Activated B cell treated with CpG ODN at 0.5 μM for 24 hours (primary cell): ENCODE results near the gene CASKIN1. TPM values are rescaled to one million over a fixed set of nuclear protein-coding genes. Genes with fewer than 3 reads are reported as not detected.

Experiments
- ATAC-seq: fragments of 200-7000 bp; cut with Tn5 transposase; one replicate; pipeline ENCODE4 v1.10.0; 2021; ENCODE audit warnings: low read depth, mild to moderate bottlenecking, moderate library complexity
- CTCF ChIA-PET: fragments of 350-600 bp; sonication (Branson Sonifier 250); formaldehyde crosslinking; loops from one replicate; lab custom pipeline; 2021; ENCODE audit warnings: antibody characterized with exemption; lab: Charles Lee
- POLR2A ChIA-PET: fragments of 350-600 bp; sonication (Branson Sonifier 250); formaldehyde crosslinking; loops from one replicate; lab custom pipeline; 2021; ENCODE audit warnings: antibody characterized with exemption; lab: Charles Lee
- DNase-seq: peaks from one replicate; pipeline ENCODE4 v3.0.0; 2022
- H3K27ac Mint-ChIP-seq: one replicate; pipeline ENCODE4 v1.8.0; 2020; ENCODE audit warnings: mixed read lengths
- H3K27me3 Mint-ChIP-seq: one replicate; pipeline ENCODE4 v1.8.0; 2021; ENCODE audit warnings: mixed read lengths
- H3K36me3 Mint-ChIP-seq: one replicate; pipeline ENCODE4 v1.8.0; 2021; ENCODE audit warnings: low read depth, mixed read lengths
- H3K4me1 Mint-ChIP-seq: one replicate; pipeline ENCODE4 v1.8.0; 2021; ENCODE audit warnings: mixed read lengths
- H3K4me3 Mint-ChIP-seq: one replicate; pipeline ENCODE4 v1.8.0; 2020; ENCODE audit warnings: mild to moderate bottlenecking, mixed read lengths
- H3K9me3 Mint-ChIP-seq: one replicate; pipeline ENCODE4 v1.8.0; 2020; ENCODE audit warnings: mixed read lengths
- CTCF ChIP-seq: fragments of 200-600 bp; IDR thresholded peaks from one replicate; pipeline ENCODE4 v1.8.0; 2022; ENCODE audit warnings: antibody characterized with exemption, mild to moderate bottlenecking
- intact Hi-C: fragments of 100-400 bp; cut with micrococcal nuclease; formaldehyde crosslinking; loops from one replicate; pipeline ENCODE4 v1.15.1; 2024
- total RNA-seq: library from RNA; stranded (reverse); gene quantifications from 2 replicates; pipeline ENCODE4 v1.2.3, GENCODE V29; 2022

The CASKIN1 gene
- total RNA-seq, 1 donor from 2014 or later = not detected

DNA sequence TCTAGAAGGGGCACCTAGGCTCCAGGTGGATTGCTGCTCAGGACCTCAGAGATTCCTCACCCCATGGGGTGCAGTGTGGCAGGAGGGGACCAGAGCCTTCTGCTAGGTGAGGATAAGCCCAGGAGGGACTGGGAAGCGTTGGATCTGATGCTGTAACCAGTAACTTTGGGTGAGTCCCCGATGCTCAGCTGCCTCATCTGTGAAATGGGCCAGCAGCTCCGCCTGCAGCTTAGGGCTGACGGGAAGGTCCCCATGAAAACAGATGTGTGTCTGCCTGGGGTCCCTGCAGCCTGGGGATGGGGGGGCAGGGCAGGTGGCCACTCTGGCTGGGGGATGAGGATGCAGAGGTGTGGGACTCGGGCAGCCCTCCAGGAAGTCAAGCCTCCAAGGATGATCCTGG, 2.7 kb upstream of the CASKIN1 start:
- POLR2A ChIA-PET = interaction anchor here (1.4 kb wide), 2 partner anchors 12 to 44 kb away, joined by 3 to 4 read pairs; partner anchors contain the start of gene TRAF7
- ATAC-seq (no peak), DNase-seq (no peak)
- peaks cover 9% of the 10 kb centered on the region for H3K4me1 Mint-ChIP-seq
- intact Hi-C loops = no loop called here
- no peak overlapping the region for H3K4me3 Mint-ChIP-seq
- CTCF ChIA-PET = no interaction called here
- no peak overlapping the region for H3K27ac Mint-ChIP-seq
- H3K9me3 Mint-ChIP-seq = no peaks in the 10 kb centered on the region
- H3K27me3 Mint-ChIP-seq = peaks cover 17% of the 10 kb centered on the region
- no peaks in the 10 kb centered on the region for H3K36me3 Mint-ChIP-seq
- no peak for TF ChIP-seq CTCF

GRCh38 chr16:2198283-2198682, 1.9 kb upstream of the CASKIN1 start:
- no peak for TF ChIP-seq CTCF
- peaks cover 8% of the 10 kb centered on the region for H3K4me1 Mint-ChIP-seq
- DNase-seq (no peak), ATAC-seq (no peak)
- ChIA-PET POLR2A (interaction anchor here (5.3 kb wide), 1 partner anchor 43 kb away, joined by 26 read pairs; the partner anchor contains the start of gene TRAF7), CTCF (no interaction called here)
- peaks cover 18% of the 10 kb centered on the region for H3K27me3 Mint-ChIP-seq
- H3K4me3 Mint-ChIP-seq = peak overlapping the region; percentile 44
- intact Hi-C loops = no loop called here
- H3K36me3 Mint-ChIP-seq = no peaks in the 10 kb centered on the region
- H3K27ac Mint-ChIP-seq = no peak overlapping the region
- no peaks in the 10 kb centered on the region for H3K9me3 Mint-ChIP-seq

DNA sequence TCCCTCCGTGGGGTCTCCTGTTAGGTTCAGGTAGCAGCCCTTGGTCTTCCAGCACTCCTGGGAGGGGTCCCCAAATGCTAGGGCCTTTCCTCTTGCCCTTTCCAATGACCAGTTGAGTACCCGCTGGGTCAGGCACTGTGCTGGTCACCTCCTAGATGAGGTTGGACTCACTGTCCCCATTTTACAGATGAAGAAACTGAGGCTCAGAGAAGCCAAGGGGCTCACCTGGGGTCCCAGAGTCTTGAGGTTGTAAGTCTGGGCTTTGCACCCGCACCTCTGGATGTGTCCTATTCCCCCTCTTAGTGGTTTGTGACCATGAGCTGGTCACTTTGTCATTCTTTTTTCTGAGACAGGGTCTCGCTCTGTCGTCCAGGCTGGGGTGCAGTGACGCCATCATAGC, 1.4 kb upstream of the CASKIN1 start:
- peaks cover 18% of the 10 kb centered on the region for H3K27me3 Mint-ChIP-seq
- CTCF ChIA-PET = interaction anchor here (1.4 kb wide), 1 partner anchor 54 kb away, joined by 3 read pairs; no protein-coding TSS in a partner anchor

DNA sequence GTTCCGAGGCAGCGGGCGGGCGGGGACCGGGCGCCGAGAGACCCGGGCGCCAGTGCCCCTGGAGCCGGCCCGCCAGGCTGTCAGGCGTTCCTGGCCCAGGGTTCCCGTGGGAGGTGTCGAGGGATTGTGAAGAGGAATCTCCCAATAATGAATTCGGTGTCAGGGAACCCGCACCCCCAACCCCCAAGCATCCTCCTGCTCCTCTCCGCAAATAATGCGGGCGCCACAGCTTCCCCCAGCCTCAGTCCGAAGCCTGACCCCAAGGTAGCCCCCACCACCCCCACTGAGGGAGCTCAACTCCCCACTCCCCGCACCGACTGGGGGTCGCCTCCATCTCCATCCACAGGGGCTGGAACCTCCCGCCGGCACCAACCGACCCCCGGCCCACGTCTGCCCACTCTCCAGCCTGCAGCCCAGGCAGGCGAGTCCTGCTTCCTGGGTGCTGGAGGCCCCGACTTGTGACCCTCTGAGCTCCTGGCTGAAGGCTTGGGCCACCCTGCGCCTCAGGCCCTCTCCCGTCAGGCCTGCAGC, 641 bp upstream of the CASKIN1 start:
- H3K27me3 Mint-ChIP-seq = peaks cover 21% of the 10 kb centered on the region
- intact Hi-C loops = no loop called here
- POLR2A ChIA-PET = interaction anchor here (5.3 kb wide), 1 partner anchor 42 kb away, joined by 26 read pairs; the partner anchor contains the start of gene TRAF7
- no peaks in the 10 kb centered on the region for H3K36me3 Mint-ChIP-seq
- ATAC-seq = no peak
- CTCF ChIA-PET = interaction anchor here (1.4 kb wide), 1 partner anchor 55 kb away, joined by 3 read pairs; no protein-coding TSS in a partner anchor
- no peak for DNase-seq
- peak overlapping the region; percentile 60 for H3K4me3 Mint-ChIP-seq
- TF ChIP-seq CTCF = no peak
- H3K4me1 Mint-ChIP-seq = peaks cover 8% of the 10 kb centered on the region
- H3K9me3 Mint-ChIP-seq = no peaks in the 10 kb centered on the region
- H3K27ac Mint-ChIP-seq = no peak overlapping the region

More for the DNA sequence above, 1.4 kb upstream of the CASKIN1 start:
- ATAC-seq (no peak), DNase-seq (no peak)
- Mint-ChIP-seq H3K9me3 (no peaks in the 10 kb centered on the region), H3K4me3 (peak overlapping the region; percentile 44), H3K36me3 (no peaks in the 10 kb centered on the region), H3K4me1 (peaks cover 8% of the 10 kb centered on the region), H3K27ac (no peak overlapping the region)
- TF ChIP-seq CTCF = no peak
- intact Hi-C loops = no loop called here
- POLR2A ChIA-PET = interaction anchor here (5.3 kb wide), 1 partner anchor 43 kb away, joined by 26 read pairs; the partner anchor contains the start of gene TRAF7

- peak; percentile 11 for ATAC-seq
- Mint-ChIP-seq H3K36me3 (no peaks in the 10 kb centered on the region), H3K9me3 (no peaks in the 10 kb centered on the region), H3K4me1 (peaks cover 8% of the 10 kb centered on the region), H3K4me3 (peak overlapping the region; percentile 52), H3K27me3 (peaks cover 21% of the 10 kb centered on the region), H3K27ac (no peak overlapping the region)
- POLR2A ChIA-PET = interaction anchor here (0.9 to 5.3 kb wide), 4 partner anchors 40 to 305 kb away, joined by 4 to 26 read pairs (median 10); partner anchors contain the start of genes ECI1, RPS2 and TRAF7
- CTCF ChIA-PET = interaction anchor here (0.6 to 2.1 kb wide), 8 partner anchors 9 to 307 kb away, joined by 3 to 34 read pairs (median 3); partner anchors contain the start of gene ECI1
- no peak for TF ChIP-seq CTCF
- DNase-seq = no peak
- intact Hi-C loops = loop anchor here (1.0 kb wide), 4 partner anchors 56 to 306 kb away; partner anchors contain the start of genes ABCA3 and ECI1
These were observed 863 bp downstream of the CASKIN1 start for GRCh38 chr16:2195322-2196161.
